ENCODE results near the gene GAGE12F.
"Not testable (repeated sequence)": the region's sequence is repeated elsewhere in the genome, so short reads cannot be mapped to it uniquely, and the experiment has no call there.

The GAGE12F gene

GRCh38 chrX:49598720-49599119 is 38.1 kb downstream of the GAGE12F start, which contains the start of gene GAGE1:
GAGE1 (plus strand) TSS chrX:49599020; CDS start chrX:49600175, 1,155 bp downstream.
- H3K27ac ChIP-seq (ENCODE audit: low read depth, low read length); H3K4me1 ChIP-seq (ENCODE audit: control insufficient read depth, insufficient read depth, low read length, unreplicated experiment); H3K4me3 ChIP-seq (ENCODE audit: low read depth, low read length); H3K36me3 ChIP-seq (ENCODE audit: insufficient read depth, low read length); H2AFZ ChIP-seq (ENCODE audit: low read length, unreplicated experiment); H3K27me3 ChIP-seq (ENCODE audit: insufficient read depth, low read length); H3K79me2 ChIP-seq (ENCODE audit: control insufficient read depth, insufficient read depth, low read length, unreplicated experiment): not testable (repeated sequence)

GRCh38 chrX:49610718-49611310 is 50.2 kb downstream of the GAGE12F start:
- H3K27ac ChIP-seq (ENCODE audit: low read depth, low read length), result no peak overlapping the region
- no peaks in the 10 kb centered on the region for H3K4me1 ChIP-seq (ENCODE audit: control insufficient read depth, insufficient read depth, low read length, unreplicated experiment)
- no peak overlapping the region for H3K4me3 ChIP-seq (ENCODE audit: low read depth, low read length)
- no peaks in the 10 kb centered on the region for H3K79me2 ChIP-seq (ENCODE audit: control insufficient read depth, insufficient read depth, low read length, unreplicated experiment)
- H3K27me3 ChIP-seq (ENCODE audit: insufficient read depth, low read length), result no peaks in the 10 kb centered on the region
- no peak overlapping the region for H2AFZ ChIP-seq (ENCODE audit: low read length, unreplicated experiment)
- H3K36me3 ChIP-seq (ENCODE audit: insufficient read depth, low read length), result no peaks in the 10 kb centered on the region
